ENCODE measurements around the gene LCN15.

DNA sequence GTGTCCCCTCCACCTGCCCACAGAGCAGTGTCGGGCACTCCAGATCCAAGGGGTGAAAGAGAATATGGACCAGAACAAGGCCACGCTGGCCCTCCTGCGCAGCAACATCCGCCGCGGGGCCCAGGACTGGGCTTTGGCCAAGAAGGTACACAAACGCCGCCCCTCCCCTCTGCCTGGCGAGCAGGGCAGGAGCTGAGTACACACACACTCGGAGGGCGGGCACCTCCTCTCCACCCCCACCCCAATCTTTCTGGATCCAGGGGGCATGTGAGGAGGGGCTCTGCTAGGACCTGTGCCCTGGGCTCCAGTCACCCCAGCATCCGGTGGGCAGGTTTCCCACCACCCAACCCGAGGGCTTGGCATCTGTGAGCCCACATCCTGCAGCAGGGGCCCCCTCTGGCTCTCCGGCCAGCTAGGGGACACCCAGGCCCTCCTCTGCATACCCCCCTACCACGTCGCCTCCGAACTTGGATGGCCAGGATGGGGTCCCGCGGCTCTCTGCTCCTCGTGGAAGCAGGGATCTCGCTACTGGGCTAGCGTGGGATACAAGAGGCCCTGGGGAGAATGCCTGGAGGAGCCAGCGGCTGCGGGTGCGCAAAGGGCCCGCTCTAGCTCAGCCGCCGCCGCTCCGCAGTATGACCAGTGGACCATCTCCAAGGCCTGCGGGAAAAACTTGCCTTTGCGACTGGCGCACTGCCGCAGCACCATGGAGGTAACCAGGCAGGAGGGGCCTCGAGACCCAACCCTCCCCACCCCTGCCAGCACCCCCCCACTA is 34.9 kb upstream of the LCN15 start:
- TF ChIP-seq, protein P1, sequence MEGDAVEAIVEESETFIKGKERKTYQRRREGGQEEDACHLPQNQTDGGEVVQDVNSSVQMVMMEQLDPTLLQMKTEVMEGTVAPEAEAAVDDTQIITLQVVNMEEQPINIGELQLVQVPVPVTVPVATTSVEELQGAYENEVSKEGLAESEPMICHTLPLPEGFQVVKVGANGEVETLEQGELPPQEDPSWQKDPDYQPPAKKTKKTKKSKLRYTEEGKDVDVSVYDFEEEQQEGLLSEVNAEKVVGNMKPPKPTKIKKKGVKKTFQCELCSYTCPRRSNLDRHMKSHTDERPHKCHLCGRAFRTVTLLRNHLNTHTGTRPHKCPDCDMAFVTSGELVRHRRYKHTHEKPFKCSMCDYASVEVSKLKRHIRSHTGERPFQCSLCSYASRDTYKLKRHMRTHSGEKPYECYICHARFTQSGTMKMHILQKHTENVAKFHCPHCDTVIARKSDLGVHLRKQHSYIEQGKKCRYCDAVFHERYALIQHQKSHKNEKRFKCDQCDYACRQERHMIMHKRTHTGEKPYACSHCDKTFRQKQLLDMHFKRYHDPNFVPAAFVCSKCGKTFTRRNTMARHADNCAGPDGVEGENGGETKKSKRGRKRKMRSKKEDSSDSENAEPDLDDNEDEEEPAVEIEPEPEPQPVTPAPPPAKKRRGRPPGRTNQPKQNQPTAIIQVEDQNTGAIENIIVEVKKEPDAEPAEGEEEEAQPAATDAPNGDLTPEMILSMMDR (IDR thresholded peaks at IDR 0.05), result no peak
- no peak for TF ChIP-seq POLR2A (IDR thresholded peaks at IDR 0.05)

Data from ovary (tissue), 3 donors.